ENCODE results near the gene FAM149A. TPM values are rescaled to one million over a fixed set of nuclear protein-coding genes. Genes with fewer than 3 reads are reported as not detected.

Gene FAM149A
- total and polyA plus RNA-seq, 2 experiments from 2014 or later, result 10.8 to 13.3 TPM

GRCh38 chr4:186097386-186097785 is 7.1 kb upstream of the FAM149A start (continued):
- TF ChIP-seq ZNF462 (CRISPR knock-in tag; IDR thresholded peaks at IDR 0.05) (no peak), ZNF331 (CRISPR knock-in tag; IDR thresholded peaks at IDR 0.05; ENCODE audit: low read depth) (no peak), POLR2AphosphoS5 (IDR thresholded peaks at IDR 0.05; ENCODE audit: low read depth) (no peak)

GRCh38 chr4:186102931-186103330 is 1.6 kb upstream of the FAM149A start:
- peaks cover 5% of the 10 kb centered on the region; the same call in 2 of the 3 replicates for H3K36me3 Mint-ChIP-seq (ENCODE audit: low read depth)
- peaks cover 37% of the 10 kb centered on the region for H3K27me3 Mint-ChIP-seq (ENCODE audit: insufficient read depth, low read depth, poor library complexity)
- ATAC-seq (no peak), DNase-seq (ENCODE audit: low spot score) (no peak)
- peaks cover 5% of the 10 kb centered on the region; the same call in 2 of the 3 replicates for H3K9me3 Mint-ChIP-seq
- Histone ChIP-seq H3K27me3 (ENCODE audit: insufficient read depth) (peaks cover 39% of the 10 kb centered on the region), H3K4me2 (no peak overlapping the region), H3K27ac (ENCODE audit: low read depth) (no peak overlapping the region), H2AFZ (no peak overlapping the region), H3K4me3 (no peak overlapping the region), H3F3A (replicated peaks; ENCODE audit: low read depth) (peaks cover 6% of the 10 kb centered on the region; the same call in 1 of the 2 replicates), H4K20me1 (replicated peaks; ENCODE audit: insufficient read depth) (no peaks in the 10 kb centered on the region), H3K79me2 (replicated peaks; ENCODE audit: insufficient read depth) (no peaks in the 10 kb centered on the region), H3K4me1 (ENCODE audit: insufficient read depth) (peaks cover 11% of the 10 kb centered on the region), H3K36me3 (ENCODE audit: insufficient read depth) (no peaks in the 10 kb centered on the region), H3K9me2 (ENCODE audit: insufficient read depth) (no peaks in the 10 kb centered on the region)
- H3K27ac Mint-ChIP-seq, result no peak overlapping the region
- H3K4me3 Mint-ChIP-seq, result no peak overlapping the region
- peaks cover 16% of the 10 kb centered on the region for H3K4me1 Mint-ChIP-seq
- TF ChIP-seq ZNF114 (CRISPR knock-in tag; IDR thresholded peaks at IDR 0.05) (no peak), CTCF (conservative IDR thresholded peaks at IDR 0.05; ENCODE audit: low read depth in 2 of 2) (no peak), ZNF462 (CRISPR knock-in tag; IDR thresholded peaks at IDR 0.05) (no peak), STAT1 (IDR thresholded peaks at IDR 0.05; ENCODE audit: unreplicated experiment) (no peak), EZH2 (IDR thresholded peaks at IDR 0.05; ENCODE audit: low read depth, unreplicated experiment) (no peak)
